H1 (cell line): ENCODE data around the gene LDLRAD4. TPM values are rescaled to one million over a fixed set of nuclear protein-coding genes. Genes with fewer than 3 reads are reported as not detected.

ENCODE experiments used
- CTCF ChIA-PET: fragments of 300-600 bp; sonication (Branson Sonifier 250); formaldehyde crosslinking; loops from one replicate; lab custom pipeline; 2021; ENCODE audit not compliant: partially characterized antibody; lab: Charles Lee
- POLR2A ChIA-PET: fragments of 300-600 bp; sonication (Branson Sonifier 250); formaldehyde crosslinking; loops from one replicate; lab custom pipeline; 2021; ENCODE audit warnings: inconsistent platforms; ENCODE audit not compliant: partially characterized antibody; lab: Charles Lee
- DNase-seq, 2 experiments: peaks; one replicate each; pipeline versions ENCODE4 v3.0.0 to v3.0.0-alpha.2; 2010 to 2022; ENCODE audit warnings: low spot score in 2 of 2, low read depth in 1 of 2, mixed read lengths in 1 of 2
- FAIRE-seq: peaks from 2 replicates; lab custom pipeline; 2011; peaks lifted over from hg19 to GRCh38; lab: Jason Lieb, UNC
- H2AFZ ChIP-seq: 2 replicates; pipeline ENCODE4 v1.8.1; 2012; ENCODE audit warnings: low read length, inconsistent platforms
- H2AK5ac ChIP-seq: 2 replicates; pipeline ENCODE4 v1.6.1; 2013; ENCODE audit warnings: low read depth, low read length
- H2BK120ac ChIP-seq: replicated peaks from 2 replicates; pipeline ENCODE3; 2013; ENCODE audit warnings: low read depth, low read length, inconsistent platforms
- H2BK12ac ChIP-seq: 2 replicates; pipeline ENCODE4 v1.6.1; 2013; ENCODE audit warnings: low read depth, low read length
- H2BK15ac ChIP-seq: 2 replicates; pipeline ENCODE4 v1.6.1; 2013; ENCODE audit warnings: low read length
- H2BK20ac ChIP-seq: 2 replicates; pipeline ENCODE4 v1.6.1; 2013; ENCODE audit warnings: low read length
- H2BK5ac ChIP-seq: 2 replicates; pipeline ENCODE4 v1.6.1; 2013; ENCODE audit warnings: low read depth, low read length
- H3K14ac ChIP-seq: 2 replicates; pipeline ENCODE4 v1.6.1; 2013; ENCODE audit warnings: inconsistent platforms; ENCODE audit not compliant: insufficient read length
- H3K18ac ChIP-seq: 2 replicates; pipeline ENCODE4 v1.6.1; 2013; ENCODE audit warnings: low read length; ENCODE audit errors: extremely low read depth
- H3K23ac ChIP-seq: 2 replicates; pipeline ENCODE4 v1.6.1; 2013; ENCODE audit warnings: inconsistent platforms; ENCODE audit not compliant: insufficient read length
- H3K23me2 ChIP-seq: 2 replicates; pipeline ENCODE4 v1.6.1; 2013; ENCODE audit warnings: low read depth, low read length
- H3K27ac ChIP-seq: 2 replicates; pipeline ENCODE4 v1.6.1; 2011; ENCODE audit warnings: low read depth, low read length, inconsistent platforms
- H3K27me3 ChIP-seq, 4 experiments: replicated peaks in 1 of 4; 1 replicate in 1 of 4; 2 replicates in 3 of 4; pipeline versions ENCODE4 v1.6.1 to v1.8.1; 2011 to 2013; ENCODE audit warnings: low read length in 3 of 4, mild to moderate bottlenecking in 3 of 4, inconsistent platforms in 2 of 4, mixed read lengths in 2 of 4, moderate library complexity in 1 of 4; ENCODE audit not compliant: control insufficient read depth in 3 of 4, insufficient read depth in 3 of 4; ENCODE audit errors: extremely low read depth in 1 of 4
- H3K36me3 ChIP-seq, 4 experiments: 2 replicates each; pipeline versions ENCODE4 v1.6.1 to v1.8.1; 2011 to 2013; ENCODE audit warnings: mild to moderate bottlenecking in 4 of 4, low read length in 3 of 4, moderate library complexity in 2 of 4, control low read depth in 1 of 4, inconsistent platforms in 1 of 4; ENCODE audit not compliant: insufficient read depth in 4 of 4, control insufficient read depth in 2 of 4
- H3K4ac ChIP-seq: replicated peaks from 2 replicates; pipeline ENCODE3; 2013; ENCODE audit warnings: low read length, low read depth, mixed read lengths, inconsistent platforms; ENCODE audit not compliant: insufficient read length
- H3K4me1 ChIP-seq, 4 experiments: replicated peaks in 1 of 4; 1 replicate in 1 of 4; 2 replicates in 3 of 4; pipeline versions ENCODE4 v1.6.1 to v1.8.1; 2011 to 2013; ENCODE audit warnings: low read length in 3 of 4, inconsistent platforms in 2 of 4, mixed read lengths in 1 of 4; ENCODE audit not compliant: insufficient read depth in 4 of 4, control insufficient read depth in 3 of 4
- H3K4me2 ChIP-seq, 2 experiments: 2 replicates each; pipeline versions ENCODE4 v1.6.1 to v1.8.1; 2011 to 2013; ENCODE audit warnings: low read depth in 2 of 2, low read length in 2 of 2, control low read depth in 1 of 2, inconsistent platforms in 1 of 2, mild to moderate bottlenecking in 1 of 2; ENCODE audit not compliant: insufficient read depth in 1 of 2
- H3K4me3 ChIP-seq, 4 experiments: fragments of 200-600, 300-600 bp in 1 of 4; sonication (generic), shearing (Covaris generic), sonication (Bioruptor Twin) in 1 of 4; 2 replicates each; pipeline versions ENCODE4 v1.5.1 to v1.8.1; 2011 to 2016; ENCODE audit warnings: low read length in 4 of 4, low read depth in 3 of 4, control low read depth in 2 of 4, inconsistent platforms in 2 of 4, mild to moderate bottlenecking in 2 of 4, mixed read lengths in 1 of 4, moderate library complexity in 1 of 4; ENCODE audit not compliant: insufficient read depth in 2 of 4; ENCODE audit errors: extremely low read depth in 1 of 4
- H3K56ac ChIP-seq: replicated peaks from 2 replicates; pipeline ENCODE3; 2013; ENCODE audit warnings: low read depth, mild to moderate bottlenecking, mixed read lengths, low read length, inconsistent platforms; ENCODE audit not compliant: insufficient read length
- H3K79me1 ChIP-seq: 2 replicates; pipeline ENCODE4 v1.6.1; 2013; ENCODE audit warnings: low read depth, low read length, control low read depth
- H3K79me2 ChIP-seq, 2 experiments: 2 replicates each; pipeline versions ENCODE4 v1.6.1 to v1.8.1; 2012 to 2013; ENCODE audit warnings: low read length in 2 of 2, mild to moderate bottlenecking in 2 of 2, inconsistent platforms in 1 of 2; ENCODE audit not compliant: insufficient read depth in 2 of 2, control insufficient read depth in 1 of 2
- H3K9ac ChIP-seq, 4 experiments: replicated peaks in 1 of 4; 1 replicate in 1 of 4; 2 replicates in 3 of 4; pipeline versions ENCODE4 v1.6.1 to v1.8.1; 2011 to 2013; ENCODE audit warnings: low read depth in 3 of 4, low read length in 3 of 4, control low read depth in 2 of 4, mild to moderate bottlenecking in 2 of 4, moderate library complexity in 2 of 4, inconsistent platforms in 1 of 4; ENCODE audit errors: extremely low read depth in 1 of 4
- H3K9me3 ChIP-seq, 2 experiments: 2 replicates each; pipeline versions ENCODE4 v1.6.1 to v1.8.1; 2012 to 2013; ENCODE audit warnings: mild to moderate bottlenecking in 2 of 2, moderate library complexity in 2 of 2, control low read depth in 1 of 2, inconsistent platforms in 1 of 2, low read depth in 1 of 2, low read length in 1 of 2, mixed read lengths in 1 of 2; ENCODE audit not compliant: insufficient read depth in 2 of 2
- H4K20me1 ChIP-seq, 2 experiments: replicated peaks in 1 of 2; 2 replicates each; pipeline versions ENCODE3 to v1.8.1; 2011 to 2013; ENCODE audit warnings: inconsistent platforms in 2 of 2, low read length in 2 of 2, mild to moderate bottlenecking in 1 of 2; ENCODE audit not compliant: insufficient read depth in 2 of 2, control insufficient read depth in 1 of 2
- H4K5ac ChIP-seq: 2 replicates; pipeline ENCODE4 v1.6.1; 2013; ENCODE audit warnings: low read length, low read depth, mixed read lengths, inconsistent platforms; ENCODE audit not compliant: insufficient read length
- H4K8ac ChIP-seq: 2 replicates; pipeline ENCODE4 v1.8.0; 2013; ENCODE audit warnings: mild to moderate bottlenecking, moderate library complexity, low read length, inconsistent platforms; ENCODE audit not compliant: insufficient read depth; ENCODE audit errors: extremely low read depth
- H4K91ac ChIP-seq: replicated peaks from 2 replicates; pipeline ENCODE3; 2013; ENCODE audit warnings: low read length, mixed read lengths, inconsistent platforms; ENCODE audit not compliant: insufficient read length
- CTCF ChIP-seq, 3 experiments: IDR thresholded peaks; 1 replicate in 2 of 3; 2 replicates in 1 of 3; pipeline versions ENCODE4 v1.5.1 to v1.6.1; 2011; ENCODE audit warnings: low read length in 3 of 3, mild to moderate bottlenecking in 3 of 3, inconsistent platforms in 2 of 3, low read depth in 1 of 3, moderate library complexity in 1 of 3; ENCODE audit not compliant: insufficient read depth in 1 of 3; ENCODE audit errors: control extremely low read depth in 1 of 3
- KDM5A ChIP-seq: fragments of 200-600 bp; IDR thresholded peaks from 2 replicates; pipeline ENCODE4 v1.7.1; 2012; ENCODE audit warnings: mild to moderate bottlenecking, low read length, inconsistent platforms, mixed read lengths
- RAD21 ChIP-seq, 2 experiments: IDR thresholded peaks in 1 of 2; conservative IDR thresholded peaks in 1 of 2; 2 replicates each; pipeline ENCODE4 v1.6.1; 2011; ENCODE audit warnings: low read depth in 2 of 2, low read length in 2 of 2, improper control_type of control experiment in 1 of 2, inconsistent platforms in 1 of 2, mild to moderate bottlenecking in 1 of 2, moderate library complexity in 1 of 2
- SP1 ChIP-seq: IDR thresholded peaks from 2 replicates; pipeline ENCODE4 v1.6.1; 2011; ENCODE audit warnings: low read depth, low read length
- WGBS, 2 experiments: shearing (Covaris generic) in 1 of 2; methylation state at CpG; one replicate each; pipeline versions ENCODE4 v1.1.6 to v1.1.7; 2013 to 2015; ENCODE audit warnings: low lambda C conversion rate in 2 of 2, mixed read lengths in 2 of 2, inconsistent platforms in 1 of 2, low coverage in 1 of 2, missing lambda C conversion rate in 1 of 2; ENCODE audit not compliant: insufficient replicate concordance in 2 of 2, insufficient coverage in 1 of 2, insufficient read length in 1 of 2; ENCODE audit errors: extremely low coverage in 1 of 2, missing lambda C conversion rate in 1 of 2; 5-methylcytosine and 5-hydroxymethylcytosine counted together
- polyA plus RNA-seq, 7 experiments: library from polyadenylated mRNA; depleted of rRNA in 3 of 7; stranded (reverse) in 5 of 7; unstranded in 2 of 7; fragments of >200 nt in 5 of 7; fragments of 200-250 nt in 2 of 7; gene quantifications; 1 replicate in 5 of 7; 2 replicates in 1 of 7; 4 replicates in 1 of 7; pipeline versions ENCODE4 v1.2.1 to v1.2.3, GENCODE V29; 2011 to 2013; ENCODE audit warnings: missing spikeins in 2 of 7, mixed read lengths in 2 of 7
- total RNA-seq: library from RNA; stranded (reverse); fragmentation: NEBNext Ultra II Directional; extraction: Animal tissue kit (Norgen Biotek cat#: 25700); gene quantifications from 2 replicates; pipeline ENCODE4 v1.2.1, GENCODE V29; 2021

The LDLRAD4 gene
- total and polyA plus RNA-seq, 2 of the 8 experiments (the other 6 are each of a cell fraction or from before 2014, with no cell fraction given) = 0.77 to 1.4 TPM

- POLR2A ChIA-PET = no interaction called here
- CTCF ChIA-PET = interaction anchor here (1.0 to 2.8 kb wide), 4 partner anchors 9 to 307 kb away, joined by 3 to 9 read pairs (median 4); no protein-coding TSS in a partner anchor
Measured at GRCh38 chr18:13522861-13523660, 304.5 kb downstream of the LDLRAD4 start.

More at GRCh38 chr18:13522861-13523660, 304.5 kb downstream of the LDLRAD4 start:
- H3K4me1 ChIP-seq = no peaks in the 10 kb centered on the region
- 0 out of 7 replicates have a peak, but pooled peaks cover 0 to 2% (median 0%) of the 10 kb centered on the region in 4 experiments for H3K27me3 ChIP-seq
- no peak overlapping the region for H3K4ac ChIP-seq
- no peak for DNase-seq
- FAIRE-seq = no peak
- no peaks in the 10 kb centered on the region for H3K23me2 ChIP-seq
- H4K91ac ChIP-seq = no peak overlapping the region
- H4K20me1 ChIP-seq = no peaks in the 10 kb centered on the region
- H3K4me2 ChIP-seq = no peak overlapping the region
- 85% methylated on average over 15 of the region's 15 CpGs; no CpG with 5 or more reads in 1 of the 2 experiments for WGBS, 2 experiments
- no peak overlapping the region for H3K14ac ChIP-seq
- H4K8ac ChIP-seq = peak overlapping the region; percentile 57; the same call in 1 of the 2 replicates
- no peak overlapping the region for H2BK20ac ChIP-seq
- H3K56ac ChIP-seq = no peak overlapping the region
- no peak overlapping the region for H3K27ac ChIP-seq
- H2BK5ac ChIP-seq = no peak overlapping the region
- H3K79me2 ChIP-seq = no peaks in the 10 kb centered on the region
- no peak overlapping the region for H2AFZ ChIP-seq
- no peak overlapping the region for H2AK5ac ChIP-seq
- no peaks in the 10 kb centered on the region for H3K9me3 ChIP-seq
- no peak overlapping the region for H2BK15ac ChIP-seq
- H3K36me3 ChIP-seq = no peaks in the 10 kb centered on the region
- no peak overlapping the region for H3K4me3 ChIP-seq
- no peak overlapping the region for H3K23ac ChIP-seq
- H3K9ac ChIP-seq = no peak overlapping the region
- no peaks in the 10 kb centered on the region for H3K79me1 ChIP-seq
- no peak overlapping the region for H2BK120ac ChIP-seq
- TF ChIP-seq KDM5A (no peak), RAD21 (IDR thresholded peaks at IDR 0.05 in 1 of 2, conservative IDR thresholded peaks at IDR 0.05 in 1 of 2; ENCODE audit: low read depth in 2 of 2, low read length in 2 of 2) (peak; percentile 30 to 51; a peak in 3 of 4 replicates), SP1 (no peak), CTCF (IDR thresholded peaks at IDR 0.05; ENCODE audit: control extremely low read depth in 1 of 3, insufficient read depth in 1 of 3, low read depth in 1 of 3, low read length in 3 of 3) (peak in 2 of 3 experiments; percentile 4 to 12; a peak in 2 of 4 replicates)
- H2BK12ac ChIP-seq = no peak overlapping the region
- no peak overlapping the region for H4K5ac ChIP-seq
- H3K18ac ChIP-seq = no peak overlapping the region
